Astrocyte (in vitro differentiated cells and primary cell): Measurements from ENCODE around the gene HOXB4. TPM values are rescaled to one million over a fixed set of nuclear protein-coding genes. Genes with fewer than 3 reads are reported as not detected.

Experiments
- DNase-seq: peaks from one replicate; pipeline ENCODE4 v3.0.0-alpha.2; 2010; ENCODE audit warnings: low read depth
- FAIRE-seq: peaks from 2 replicates; lab custom pipeline; 2011; peaks lifted over from hg19 to GRCh38; lab: Jason Lieb, UNC
- H2AFZ ChIP-seq: 2 replicates; pipeline ENCODE4 v1.6.0; 2012; ENCODE audit warnings: low read depth, low read length, inconsistent platforms
- H3K27ac ChIP-seq: 2 replicates; pipeline ENCODE4 v1.5.1; 2011; ENCODE audit warnings: low read depth, low read length, inconsistent platforms
- H3K27me3 ChIP-seq: 2 replicates; pipeline ENCODE4 v1.6.0; 2011; ENCODE audit warnings: low read length, inconsistent platforms; ENCODE audit not compliant: insufficient read depth
- H3K36me3 ChIP-seq: 2 replicates; pipeline ENCODE4 v1.5.1; 2011; ENCODE audit warnings: low read length, inconsistent platforms; ENCODE audit not compliant: insufficient read depth
- H3K4me1 ChIP-seq: 2 replicates; pipeline ENCODE4 v1.5.1; 2011; ENCODE audit warnings: low read length, inconsistent platforms; ENCODE audit not compliant: insufficient read depth
- H3K4me2 ChIP-seq: 2 replicates; pipeline ENCODE4 v1.6.0; 2012; ENCODE audit warnings: low read length, inconsistent platforms
- H3K4me3 ChIP-seq: 2 replicates; pipeline ENCODE4 v1.5.1; 2011; ENCODE audit warnings: low read depth, mild to moderate bottlenecking, low read length, inconsistent platforms; ENCODE audit not compliant: insufficient read depth
- H3K79me2 ChIP-seq: 2 replicates; pipeline ENCODE4 v1.6.0; 2012; ENCODE audit warnings: mild to moderate bottlenecking, low read length, inconsistent platforms; ENCODE audit not compliant: insufficient read depth
- H3K9ac ChIP-seq: 2 replicates; pipeline ENCODE4 v1.6.0; 2012; ENCODE audit warnings: mild to moderate bottlenecking, low read length, inconsistent platforms
- H3K9me3 ChIP-seq: 2 replicates; pipeline ENCODE4 v1.5.1; 2012; ENCODE audit warnings: low read depth, mild to moderate bottlenecking, low read length, inconsistent platforms; ENCODE audit not compliant: insufficient read depth
- H4K20me1 ChIP-seq: 2 replicates; pipeline ENCODE4 v1.6.0; 2012; ENCODE audit warnings: low read length, inconsistent platforms; ENCODE audit not compliant: insufficient read depth
- H3K27ac Mint-ChIP-seq: one replicate; pipeline ENCODE4 v1.8.0; 2021; ENCODE audit warnings: mild to moderate bottlenecking, mixed read lengths; ENCODE audit not compliant: unreplicated experiment
- H3K27me3 Mint-ChIP-seq: one replicate; pipeline ENCODE4 v1.8.0; 2021; ENCODE audit warnings: low read depth, mixed read lengths; ENCODE audit not compliant: unreplicated experiment
- H3K36me3 Mint-ChIP-seq: one replicate; pipeline ENCODE4 v1.8.0; 2021; ENCODE audit warnings: low read depth, mixed read lengths; ENCODE audit not compliant: unreplicated experiment
- H3K4me1 Mint-ChIP-seq: one replicate; pipeline ENCODE4 v1.8.0; 2021; ENCODE audit warnings: low read depth, mixed read lengths; ENCODE audit not compliant: unreplicated experiment
- H3K4me3 Mint-ChIP-seq: one replicate; pipeline ENCODE4 v1.8.0; 2021; ENCODE audit warnings: mild to moderate bottlenecking, moderate library complexity, mixed read lengths; ENCODE audit not compliant: unreplicated experiment
- H3K9me3 Mint-ChIP-seq: one replicate; pipeline ENCODE4 v1.8.0; 2021; ENCODE audit warnings: mild to moderate bottlenecking, mixed read lengths; ENCODE audit not compliant: unreplicated experiment
- CTCF ChIP-seq: IDR thresholded peaks from 2 replicates; pipeline ENCODE4 v1.5.1; 2011; ENCODE audit warnings: low read depth, mild to moderate bottlenecking, inconsistent platforms, low read length, moderate library complexity; ENCODE audit not compliant: insufficient read depth
- EZH2 ChIP-seq: IDR thresholded peaks from 2 replicates; pipeline ENCODE4 v1.6.1; 2012; ENCODE audit warnings: mild to moderate bottlenecking, low read length, inconsistent platforms; ENCODE audit not compliant: insufficient read depth
- total RNA-seq: library from RNA; stranded (reverse); gene quantifications from 2 replicates; pipeline ENCODE4 v1.2.1, GENCODE V29; 2021

Gene HOXB4
- total RNA-seq, 1 donor from 2014 or later: not detected

- peak overlapping the region; percentile 77 for H3K27ac ChIP-seq
- no peaks in the 10 kb centered on the region for H3K9me3 ChIP-seq
- no peak overlapping the region for H3K4me3 Mint-ChIP-seq
- H3K27me3 ChIP-seq: peaks cover 95% of the 10 kb centered on the region
- H3K27ac Mint-ChIP-seq: no peak overlapping the region
- H3K4me3 ChIP-seq: no peak overlapping the region
- TF ChIP-seq CTCF: no peak
- TF ChIP-seq EZH2: no peak
- H3K4me1 ChIP-seq: peaks cover 25% of the 10 kb centered on the region
- H3K9ac ChIP-seq: peak overlapping the region; percentile 82
- peaks cover 98% of the 10 kb centered on the region for H3K79me2 ChIP-seq
- peak overlapping the region; percentile 80 for H3K4me2 ChIP-seq
- no peaks in the 10 kb centered on the region for H4K20me1 ChIP-seq
- no peaks in the 10 kb centered on the region for H3K4me1 Mint-ChIP-seq
- H3K36me3 Mint-ChIP-seq: no peaks in the 10 kb centered on the region
- peaks cover 9% of the 10 kb centered on the region for H3K9me3 Mint-ChIP-seq
- DNase-seq: no peak
- H3K36me3 ChIP-seq: no peaks in the 10 kb centered on the region
- FAIRE-seq: no peak
- H3K27me3 Mint-ChIP-seq: no peaks in the 10 kb centered on the region
- no peak overlapping the region for H2AFZ ChIP-seq
Observed at GRCh38 chr17:48569674-48570324, 8.4 kb downstream of the HOXB4 start.

GRCh38 chr17:48569240-48569582 is 8.9 kb downstream of the HOXB4 start:
- H3K4me3 ChIP-seq: peak overlapping the region; percentile 35
- H3K4me3 Mint-ChIP-seq: no peak overlapping the region
- H4K20me1 ChIP-seq: no peaks in the 10 kb centered on the region
- no peak for FAIRE-seq
- peaks cover 96% of the 10 kb centered on the region for H3K79me2 ChIP-seq
- no peaks in the 10 kb centered on the region for H3K36me3 ChIP-seq
- H3K27me3 Mint-ChIP-seq: no peaks in the 10 kb centered on the region
- H3K27ac Mint-ChIP-seq: no peak overlapping the region
- peak overlapping the region; percentile 52 for H3K27ac ChIP-seq
- H3K4me2 ChIP-seq: peak overlapping the region; percentile 86
- no peak for DNase-seq
- TF ChIP-seq CTCF (no peak), EZH2 (no peak)
- H2AFZ ChIP-seq: no peak overlapping the region
- peaks cover 21% of the 10 kb centered on the region for H3K4me1 ChIP-seq
- peaks cover 9% of the 10 kb centered on the region for H3K9me3 Mint-ChIP-seq
- peak overlapping the region; percentile 82 for H3K9ac ChIP-seq
- no peaks in the 10 kb centered on the region for H3K9me3 ChIP-seq
- H3K27me3 ChIP-seq: peaks cover 93% of the 10 kb centered on the region
- H3K36me3 Mint-ChIP-seq: no peaks in the 10 kb centered on the region
- no peaks in the 10 kb centered on the region for H3K4me1 Mint-ChIP-seq
